ENCODE results near the gene SMIM43.

- TF ChIP-seq POLR2A (IDR thresholded peaks at IDR 0.05) (no peak), CTCF (IDR thresholded peaks at IDR 0.05) (no peak)
Observed at GRCh38 chr4:121785479-121785878, 20.5 kb upstream of the SMIM43 start.
